K562 (cell line): ENCODE data around the gene TMOD2. TPM values are rescaled to one million over a fixed set of nuclear protein-coding genes. Genes with fewer than 3 reads are reported as not detected.
"Not testable (repeated sequence)": the region's sequence is repeated elsewhere in the genome, so short reads cannot be mapped to it uniquely, and the experiment has no call there.

ENCODE experiments used
- ATAC-seq: fragments of 200-7000 bp; cut with Tn5 transposase; 3 replicates; pipeline ENCODE4 v1.9.1; 2020; ENCODE audit warnings: moderate library complexity
- BruUV-seq: library from RNA; stranded (reverse); fragments of 400-500 nt; replicated peaks from 2 replicates; lab custom pipeline; 2021; lab: Mats Ljungman, UMichigan
- CTCF ChIA-PET: fragments of 300-600 bp; formaldehyde crosslinking; extraction: SDS; loops from one replicate; lab custom pipeline; 2021; ENCODE audit warnings: low intra/inter-chr PET ratio; lab: Yijun Ruan, JAX
- POLR2A ChIA-PET: fragments of 300-600, 350-650 bp; sonication (Branson Sonifier 250); formaldehyde crosslinking; extraction: SDS; loops from one replicate; lab custom pipeline; 2021; ENCODE audit warnings: antibody characterized with exemption, inconsistent platforms; lab: Yijun Ruan, JAX
- DNase-seq, 4 experiments: peaks; one replicate each; pipeline versions ENCODE4 v3.0.0 to v3.0.0-alpha.2; 2011 to 2018; ENCODE audit warnings: low spot score in 3 of 4, mixed read lengths in 3 of 4; ENCODE audit errors: extremely low read depth in 1 of 4
- FAIRE-seq: peaks from 2 replicates; lab custom pipeline; 2011; peaks lifted over from hg19 to GRCh38; lab: Jason Lieb, UNC
- H2AFZ ChIP-seq: 2 replicates; pipeline ENCODE4 v1.6.0; 2011; ENCODE audit warnings: low read depth, low read length, control low read depth, inconsistent platforms
- H3K27ac ChIP-seq: fragments of 200-600 bp; 3 replicates; pipeline ENCODE4 v1.8.0; 2011; ENCODE audit warnings: low read depth, mild to moderate bottlenecking, control low read depth, inconsistent platforms, low read length, moderate library complexity, mixed read lengths; ENCODE audit errors: extremely low read depth
- H3K27me3 ChIP-seq, 2 experiments: fragments of 300-600 bp in 1 of 2; 2 replicates in 1 of 2; 3 replicates in 1 of 2; pipeline versions ENCODE4 v1.6.0 to v1.8.0; 2011; ENCODE audit warnings: inconsistent platforms in 2 of 2, low read length in 2 of 2, mild to moderate bottlenecking in 1 of 2, mixed read lengths in 1 of 2, moderate library complexity in 1 of 2; ENCODE audit not compliant: control insufficient read depth in 2 of 2, insufficient read depth in 2 of 2
- H3K36me3 ChIP-seq: fragments of 300-600 bp; 3 replicates; pipeline ENCODE4 v1.8.0; 2011; ENCODE audit warnings: mild to moderate bottlenecking, low read length, inconsistent platforms; ENCODE audit not compliant: control insufficient read depth, insufficient read depth
- H3K4me1 ChIP-seq, 2 experiments: fragments of 200-600 bp in 1 of 2; replicated peaks in 1 of 2; 2 replicates in 1 of 2; 3 replicates in 1 of 2; pipeline versions ENCODE4 v1.5.1 to v1.8.0; 2011; ENCODE audit warnings: inconsistent platforms in 2 of 2, low read length in 2 of 2, mild to moderate bottlenecking in 1 of 2, mixed read lengths in 1 of 2, moderate library complexity in 1 of 2; ENCODE audit not compliant: control insufficient read depth in 2 of 2, insufficient read depth in 2 of 2
- H3K4me2 ChIP-seq: 2 replicates; pipeline ENCODE4 v1.6.1; 2011; ENCODE audit warnings: low read length, control low read depth, inconsistent platforms, mixed read lengths; ENCODE audit not compliant: insufficient read depth
- H3K4me3 ChIP-seq: fragments of 200-600 bp; sonication (generic), shearing (Covaris generic); 2 replicates; pipeline ENCODE4 v1.5.1; 2016; ENCODE audit warnings: control low read depth, inconsistent platforms
- H3K79me2 ChIP-seq: fragments of 200-600 bp; 3 replicates; pipeline ENCODE4 v1.8.0; 2011; ENCODE audit warnings: low read length, inconsistent platforms; ENCODE audit not compliant: control insufficient read depth, insufficient read depth
- H3K9ac ChIP-seq, 2 experiments: 2 replicates each; pipeline versions ENCODE4 v1.6.0 to v1.6.1; 2011; ENCODE audit warnings: low read depth in 2 of 2, low read length in 2 of 2, control low read depth in 1 of 2, inconsistent platforms in 1 of 2, mild to moderate bottlenecking in 1 of 2, mixed read lengths in 1 of 2; ENCODE audit not compliant: insufficient read depth in 1 of 2
- H3K9me1 ChIP-seq: one replicate; pipeline ENCODE4 v1.6.0; 2011; ENCODE audit warnings: inconsistent platforms, mild to moderate bottlenecking, low read length, moderate library complexity; ENCODE audit not compliant: control insufficient read depth, insufficient read depth
- H3K9me3 ChIP-seq: replicated peaks from 2 replicates; pipeline ENCODE4 v1.5.1; 2011; ENCODE audit warnings: low read depth, low read length, inconsistent platforms; ENCODE audit not compliant: control insufficient read depth, insufficient read depth
- H4K20me1 ChIP-seq: replicated peaks from 2 replicates; pipeline ENCODE4 v1.6.1; 2011; ENCODE audit warnings: low read length, inconsistent platforms, mixed read lengths; ENCODE audit not compliant: control insufficient read depth, insufficient read depth
- BCOR ChIP-seq: fragments of 450-650 bp; IDR thresholded peaks from 2 replicates; pipeline ENCODE4 v1.6.1; 2016
- NFIC ChIP-seq: fragments of 450-650 bp; IDR thresholded peaks from 2 replicates; pipeline ENCODE4 v1.6.1; 2017; ENCODE audit warnings: mild to moderate bottlenecking, inconsistent platforms
- NFIX ChIP-seq: fragments of 250-450 bp; sonication (Bioruptor Pico); IDR thresholded peaks from 2 replicates; pipeline ENCODE4 v1.4.0; 2020; ENCODE audit warnings: low read depth, mild to moderate bottlenecking, moderate library complexity
- RBM25 ChIP-seq: fragments of 200-400 bp; formaldehyde crosslinking; IDR thresholded peaks from 2 replicates; pipeline ENCODE4 v1.6.1; 2018; ENCODE audit warnings: low read length, low read depth, moderate library complexity; ENCODE audit not compliant: severe bottlenecking
- SAFB2 ChIP-seq: fragments of 200-400 bp; formaldehyde crosslinking; IDR thresholded peaks from 2 replicates; pipeline ENCODE4 v1.6.1; 2018; ENCODE audit warnings: borderline replicate concordance, low read length, low read depth, moderate library complexity; ENCODE audit not compliant: severe bottlenecking
- ZNF146 ChIP-seq: IDR thresholded peaks from one replicate; pipeline ENCODE4 v1.6.1; 2018; ENCODE audit warnings: missing compliant biosample characterization; ENCODE audit not compliant: unreplicated experiment
- ZNF3 ChIP-seq: fragments of 250-450 bp; sonication (Bioruptor Pico); IDR thresholded peaks from 2 replicates; pipeline ENCODE4 v1.5.0; 2021; ENCODE audit warnings: mild to moderate bottlenecking, moderate library complexity
- WGBS: fragments of 100-300 bp; shearing (Covaris generic); methylation state at CpG from one replicate; pipeline ENCODE4 v1.1.6; 2016; ENCODE audit warnings: low coverage, mixed read lengths; ENCODE audit not compliant: insufficient coverage; ENCODE audit errors: missing lambda C conversion rate; 5-methylcytosine and 5-hydroxymethylcytosine counted together
- in situ Hi-C: fragments of 300-500 bp; cut with MboI; formaldehyde crosslinking; loops from 4 replicates; pipeline ENCODE4 v1.15.0; 2018; ENCODE audit warnings: inconsistent platforms, mixed read lengths
- intact Hi-C: fragments of 100-400 bp; cut with micrococcal nuclease; formaldehyde crosslinking; loops from 2 replicates; pipeline ENCODE4 v1.14.2; 2022
- polyA plus RNA-seq, 8 experiments: library from polyadenylated mRNA; depleted of rRNA in 4 of 8; stranded (reverse) in 5 of 8; unstranded in 3 of 8; fragments of >200 nt; fragmentation: Nextera tagmentation in 2 of 8; fragmentation: Illumina TruSeq in 1 of 8; extraction: Ambion mirVana in 2 of 8; extraction: Trizol in 1 of 8; gene quantifications; 2 replicates each; pipeline versions ENCODE4 v1.2.1 to v1.2.3, GENCODE V29; 2011 to 2014; ENCODE audit warnings: inconsistent platforms in 1 of 8, missing spikeins in 1 of 8
- total RNA-seq, 7 experiments: library from RNA; depleted of rRNA in 6 of 7; stranded (reverse); fragments of >200 nt in 6 of 7; fragmentation: Illumina TruSeq in 2 of 7; extraction: Trizol in 2 of 7; gene quantifications; 2 replicates each; pipeline versions ENCODE4 v1.2.1 to v1.2.3, GENCODE V29; 2011 to 2021; ENCODE audit warnings: low replicate concordance in 1 of 7

The TMOD2 gene
- total and polyA plus RNA-seq, 9 of the 15 experiments (the other 6 are each of a cell fraction or from before 2014, with no cell fraction given), result 0.49 to 3.8 (median 3.0) TPM

- ATAC-seq, H3K9me3 ChIP-seq, FAIRE-seq, in situ Hi-C loops, CTCF ChIA-PET, intact Hi-C loops, H3K27me3 ChIP-seq, H3K36me3 ChIP-seq, H3K27ac ChIP-seq, H3K4me1 ChIP-seq, POLR2A ChIA-PET, H3K4me2 ChIP-seq, BruUV-seq, H3K9me1 ChIP-seq, H3K79me2 ChIP-seq, H2AFZ ChIP-seq, H4K20me1 ChIP-seq, H3K4me3 ChIP-seq, H3K9ac ChIP-seq, DNase-seq: not testable (repeated sequence)
- 35% methylated on average over 3 of the region's 4 CpGs for WGBS
- TF ChIP-seq BCOR, result peak; percentile 45; the same call in 1 of the 2 replicates
- TF ChIP-seq NFIC, result peak; percentile 72
- TF ChIP-seq NFIX (CRISPR knock-in tag), result peak; percentile 42; the same call in 1 of the 2 replicates
- TF ChIP-seq RBM25, result peak; percentile 3
- TF ChIP-seq ZNF146 (CRISPR knock-in tag), result peak; percentile 94
Measured at GRCh38 chr15:51792474-51792873, 41.1 kb downstream of the TMOD2 start.

GRCh38 chr15:51793521-51794305 lies 42.3 kb downstream of the TMOD2 start:
- intact Hi-C loops, result no loop called here
- Histone ChIP-seq H3K9me3 (no peaks in the 10 kb centered on the region), H4K20me1 (no peaks in the 10 kb centered on the region), H3K4me2 (no peak overlapping the region), H3K9ac (no peak overlapping the region), H3K36me3 (no peaks in the 10 kb centered on the region), H3K9me1 (no peaks in the 10 kb centered on the region), H3K79me2 (no peaks in the 10 kb centered on the region), H3K27ac (no peak overlapping the region), H2AFZ (no peak overlapping the region), H3K27me3 (no peaks in the 10 kb centered on the region), H3K4me3 (no peak overlapping the region), H3K4me1 (peaks cover 0 to 7% of the 10 kb centered on the region in 2 experiments; a peak in 2 of 5 replicates)
- POLR2A ChIA-PET, result no interaction called here
- CTCF ChIA-PET, result no interaction called here
- TF ChIP-seq ZNF3 (no peak), NFIC (peak; percentile 90), NFIX (CRISPR knock-in tag) (peak; percentile 58), SAFB2 (no peak)
- ATAC-seq (no peak), DNase-seq (no peak), FAIRE-seq (no peak)
- WGBS, result 44% methylated on average over 4 of the region's 4 CpGs
- no TSS peak for BruUV-seq
- in situ Hi-C loops, result no loop called here
